Activated B cell treated with CpG ODN at 0.5 μM for 24 hours (primary cell): ENCODE data around the gene MYO15A. TPM values are rescaled to one million over a fixed set of nuclear protein-coding genes. Genes with fewer than 3 reads are reported as not detected.

Experiments
- ATAC-seq: fragments of 200-7000 bp; cut with Tn5 transposase; one replicate; pipeline ENCODE4 v1.10.0; 2021; ENCODE audit warnings: low read depth, mild to moderate bottlenecking, moderate library complexity
- CTCF ChIA-PET: fragments of 350-600 bp; sonication (Branson Sonifier 250); formaldehyde crosslinking; loops from one replicate; lab custom pipeline; 2021; ENCODE audit warnings: antibody characterized with exemption; lab: Charles Lee
- POLR2A ChIA-PET: fragments of 350-600 bp; sonication (Branson Sonifier 250); formaldehyde crosslinking; loops from one replicate; lab custom pipeline; 2021; ENCODE audit warnings: antibody characterized with exemption; lab: Charles Lee
- DNase-seq: peaks from one replicate; pipeline ENCODE4 v3.0.0; 2022
- H3K27ac Mint-ChIP-seq: one replicate; pipeline ENCODE4 v1.8.0; 2020; ENCODE audit warnings: mixed read lengths
- H3K27me3 Mint-ChIP-seq: one replicate; pipeline ENCODE4 v1.8.0; 2021; ENCODE audit warnings: mixed read lengths
- H3K36me3 Mint-ChIP-seq: one replicate; pipeline ENCODE4 v1.8.0; 2021; ENCODE audit warnings: low read depth, mixed read lengths
- H3K4me1 Mint-ChIP-seq: one replicate; pipeline ENCODE4 v1.8.0; 2021; ENCODE audit warnings: mixed read lengths
- H3K4me3 Mint-ChIP-seq: one replicate; pipeline ENCODE4 v1.8.0; 2020; ENCODE audit warnings: mild to moderate bottlenecking, mixed read lengths
- H3K9me3 Mint-ChIP-seq: one replicate; pipeline ENCODE4 v1.8.0; 2020; ENCODE audit warnings: mixed read lengths
- intact Hi-C: fragments of 100-400 bp; cut with micrococcal nuclease; formaldehyde crosslinking; loops from one replicate; pipeline ENCODE4 v1.15.1; 2024
- total RNA-seq: library from RNA; stranded (reverse); gene quantifications from 2 replicates; pipeline ENCODE4 v1.2.3, GENCODE V29; 2022
- TF ChIP-seq, protein P1 (sequence below): fragments of 200-600 bp; IDR thresholded peaks from one replicate; pipeline ENCODE4 v1.8.0; 2022; ENCODE audit warnings: antibody characterized with exemption, mild to moderate bottlenecking

The MYO15A gene
- total RNA-seq, 1 donor from 2014 or later = 1.3 TPM

DNA sequence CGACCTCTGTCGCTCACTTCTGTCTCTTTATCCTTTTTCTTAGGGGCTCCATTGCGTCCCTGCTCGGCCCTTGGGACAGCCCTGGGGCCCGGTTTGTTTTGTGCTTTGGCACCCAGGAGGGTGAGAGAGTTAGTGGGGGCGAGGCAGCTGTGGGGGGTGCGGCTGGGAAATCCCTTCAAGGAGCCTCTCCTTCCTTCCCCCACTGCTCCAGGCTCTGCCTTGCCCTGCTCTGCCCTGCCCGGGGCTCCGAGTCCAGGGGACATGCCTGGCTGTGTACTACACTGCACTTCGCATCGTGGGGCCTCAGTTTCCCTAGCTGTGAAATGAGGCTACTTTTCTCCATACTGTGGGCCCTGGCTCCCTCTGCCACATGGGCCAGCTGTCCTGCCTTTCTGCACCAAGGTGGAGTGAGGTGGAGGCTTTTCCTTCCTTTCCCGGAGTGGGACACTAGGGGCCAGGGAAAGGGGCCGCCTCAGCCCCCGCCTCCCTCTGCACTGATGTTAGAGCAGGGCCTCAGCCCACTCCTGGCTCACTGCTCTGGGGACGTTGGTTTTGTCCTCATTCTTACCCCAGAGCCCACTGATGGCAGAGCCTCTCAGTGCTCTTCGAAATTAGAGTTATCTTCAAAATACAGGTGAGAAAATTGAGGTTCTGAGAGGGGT is 117.9 kb downstream of the MYO15A start:
- TF ChIP-seq, protein P1, sequence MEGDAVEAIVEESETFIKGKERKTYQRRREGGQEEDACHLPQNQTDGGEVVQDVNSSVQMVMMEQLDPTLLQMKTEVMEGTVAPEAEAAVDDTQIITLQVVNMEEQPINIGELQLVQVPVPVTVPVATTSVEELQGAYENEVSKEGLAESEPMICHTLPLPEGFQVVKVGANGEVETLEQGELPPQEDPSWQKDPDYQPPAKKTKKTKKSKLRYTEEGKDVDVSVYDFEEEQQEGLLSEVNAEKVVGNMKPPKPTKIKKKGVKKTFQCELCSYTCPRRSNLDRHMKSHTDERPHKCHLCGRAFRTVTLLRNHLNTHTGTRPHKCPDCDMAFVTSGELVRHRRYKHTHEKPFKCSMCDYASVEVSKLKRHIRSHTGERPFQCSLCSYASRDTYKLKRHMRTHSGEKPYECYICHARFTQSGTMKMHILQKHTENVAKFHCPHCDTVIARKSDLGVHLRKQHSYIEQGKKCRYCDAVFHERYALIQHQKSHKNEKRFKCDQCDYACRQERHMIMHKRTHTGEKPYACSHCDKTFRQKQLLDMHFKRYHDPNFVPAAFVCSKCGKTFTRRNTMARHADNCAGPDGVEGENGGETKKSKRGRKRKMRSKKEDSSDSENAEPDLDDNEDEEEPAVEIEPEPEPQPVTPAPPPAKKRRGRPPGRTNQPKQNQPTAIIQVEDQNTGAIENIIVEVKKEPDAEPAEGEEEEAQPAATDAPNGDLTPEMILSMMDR = no peak
- Mint-ChIP-seq H3K36me3 (peaks cover 4% of the 10 kb centered on the region), H3K27ac (peak overlapping the region; percentile 86), H3K4me3 (peak overlapping the region; percentile 94), H3K4me1 (peaks cover 9% of the 10 kb centered on the region), H3K9me3 (no peaks in the 10 kb centered on the region), H3K27me3 (no peaks in the 10 kb centered on the region)
- CTCF ChIA-PET = no interaction called here
- POLR2A ChIA-PET = interaction anchor here (0.6 kb wide), 1 partner anchor 986 kb away, joined by 7 read pairs; no protein-coding TSS in a partner anchor
- DNase-seq (no peak), ATAC-seq (no peak)
- intact Hi-C loops = loop anchor here (5.0 kb wide), 1 partner anchor 556 kb away; the partner anchor contains the start of gene TVP23B

DNA sequence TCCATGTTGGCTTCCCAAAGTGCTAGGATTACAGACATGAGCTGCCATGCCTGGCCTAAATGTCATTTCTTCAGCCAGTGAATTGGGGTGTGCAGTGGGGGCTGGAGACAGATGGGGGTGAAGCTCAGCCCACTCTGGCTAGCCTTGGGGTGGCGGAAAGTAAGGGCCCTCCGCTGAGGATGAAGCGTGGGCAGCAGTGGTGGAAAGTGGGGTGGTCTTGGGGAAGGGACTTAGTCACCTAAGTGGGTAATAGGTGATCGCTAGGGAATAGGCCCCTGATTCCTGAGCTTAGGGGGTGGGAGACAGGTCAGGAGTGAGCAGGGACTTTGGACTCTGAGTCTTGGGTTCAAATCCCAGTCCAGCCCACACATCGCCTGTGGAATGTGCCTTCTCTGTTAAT is 119.1 kb downstream of the MYO15A start:
- no peak overlapping the region for H3K27ac Mint-ChIP-seq
- H3K27me3 Mint-ChIP-seq = no peaks in the 10 kb centered on the region
- no peak for DNase-seq
- ChIA-PET CTCF (no interaction called here), POLR2A (no interaction called here)
- no peak overlapping the region for H3K4me3 Mint-ChIP-seq
- no peak for ATAC-seq
- H3K36me3 Mint-ChIP-seq = peaks cover 5% of the 10 kb centered on the region
- intact Hi-C loops = loop anchor here (5.0 kb wide), 1 partner anchor 555 kb away; the partner anchor contains the start of gene TVP23B
- peaks cover 9% of the 10 kb centered on the region for H3K4me1 Mint-ChIP-seq
- TF ChIP-seq, protein P1 = no peak
- no peaks in the 10 kb centered on the region for H3K9me3 Mint-ChIP-seq

DNA sequence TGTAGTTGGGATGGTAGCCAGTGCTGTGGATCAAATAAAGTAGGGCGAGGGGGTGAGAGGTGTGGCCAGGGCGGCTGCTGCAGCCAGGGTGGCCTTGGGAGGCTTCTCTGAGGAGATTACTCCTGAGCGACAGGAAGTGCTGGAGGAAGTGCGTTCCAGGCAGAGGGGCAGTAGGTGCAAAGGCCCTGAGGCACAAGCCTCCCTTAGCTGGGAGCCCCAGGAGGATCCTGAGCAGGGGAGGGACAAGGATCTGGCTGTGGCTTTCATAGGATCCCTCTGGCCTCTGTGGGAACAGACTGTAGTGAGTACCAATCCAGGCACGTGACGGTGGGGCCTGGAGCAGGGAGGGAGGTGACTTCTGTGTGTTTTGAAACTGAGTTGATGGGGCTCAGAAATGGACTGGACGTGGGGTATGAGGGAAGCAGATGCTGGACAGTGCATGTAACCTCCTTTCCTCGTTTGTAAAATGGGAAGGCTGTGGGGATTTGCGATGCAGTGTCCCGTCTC is 119.7 kb downstream of the MYO15A start:
- no peak overlapping the region for H3K27ac Mint-ChIP-seq
- CTCF ChIA-PET = no interaction called here
- H3K36me3 Mint-ChIP-seq = peaks cover 5% of the 10 kb centered on the region
- no peak overlapping the region for H3K4me3 Mint-ChIP-seq
- TF ChIP-seq, protein P1 = no peak
- DNase-seq (no peak), ATAC-seq (no peak)
- POLR2A ChIA-PET = no interaction called here
- H3K9me3 Mint-ChIP-seq = no peaks in the 10 kb centered on the region
- intact Hi-C loops = loop anchor here (5.0 kb wide), 1 partner anchor 554 kb away; the partner anchor contains the start of gene TVP23B
- peaks cover 9% of the 10 kb centered on the region for H3K4me1 Mint-ChIP-seq
- no peaks in the 10 kb centered on the region for H3K27me3 Mint-ChIP-seq

DNA sequence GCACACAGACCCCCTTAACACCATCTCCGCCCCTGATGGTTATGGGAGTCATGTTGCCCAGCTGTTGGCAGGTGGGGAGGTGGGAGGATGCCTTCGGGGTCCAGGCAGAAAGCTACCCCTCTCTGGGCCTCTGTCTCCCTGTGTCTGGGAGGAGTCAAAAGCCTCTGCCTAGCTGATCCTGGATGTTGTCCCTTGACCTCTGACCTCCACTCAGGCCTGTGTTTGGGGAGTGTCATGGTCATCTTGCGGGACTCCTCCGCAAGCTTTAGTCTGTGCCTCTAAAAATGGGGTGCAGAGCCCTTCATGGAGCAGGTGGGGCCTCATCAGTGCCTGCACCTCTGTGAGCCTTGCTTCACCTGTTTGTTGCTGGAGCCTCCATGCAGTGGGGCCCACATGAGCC is 120.7 kb downstream of the MYO15A start:
- ATAC-seq = no peak
- no peaks in the 10 kb centered on the region for H3K9me3 Mint-ChIP-seq
- no peak for DNase-seq
- POLR2A ChIA-PET = interaction anchor here (0.6 kb wide), 1 partner anchor 46 kb away, joined by 4 read pairs; no protein-coding TSS in a partner anchor
- no peak overlapping the region for H3K4me3 Mint-ChIP-seq
- intact Hi-C loops = loop anchor here (5.0 kb wide), 1 partner anchor 553 kb away; the partner anchor contains the start of gene TVP23B
- peaks cover 7% of the 10 kb centered on the region for H3K36me3 Mint-ChIP-seq
- TF ChIP-seq, protein P1 = no peak
- peaks cover 9% of the 10 kb centered on the region for H3K4me1 Mint-ChIP-seq
- H3K27ac Mint-ChIP-seq = no peak overlapping the region
- CTCF ChIA-PET = no interaction called here
- H3K27me3 Mint-ChIP-seq = no peaks in the 10 kb centered on the region

Other genes starting within 250 kb of the MYO15A start
- gene TOM1L2, start 136.4 kb upstream of the MYO15A start, total RNA-seq = 15.2 and 18.3 TPM in 2 replicates
- gene DRC3, start 135.9 kb upstream of the MYO15A start, total RNA-seq = not detected in 2 replicates
- gene ATPAF2, start 69.6 kb upstream of the MYO15A start, total RNA-seq = 60.7 and 69.1 TPM in 2 replicates
- 6.8 and 7.3 TPM in 2 replicates for gene GID4, start 69.3 kb upstream of the MYO15A start, total RNA-seq
- 55.7 and 67.1 TPM in 2 replicates for gene DRG2, start 20.8 kb upstream of the MYO15A start, total RNA-seq
- 72.8 and 74.6 TPM in 2 replicates for gene ALKBH5, start 75.1 kb downstream of the MYO15A start, total RNA-seq
- gene LLGL1, start 116.9 kb downstream of the MYO15A start, total RNA-seq = 9.7 and 10.5 TPM in 2 replicates
- gene FLII, start 150.0 kb downstream of the MYO15A start, total RNA-seq = 291 and 301 TPM in 2 replicates
- gene MIEF2, start 151.9 kb downstream of the MYO15A start, total RNA-seq = 5.6 and 8.8 TPM in 2 replicates
- gene TOP3A, start 206.2 kb downstream of the MYO15A start, total RNA-seq = 44.8 and 46.4 TPM in 2 replicates
- 32.5 and 36.9 TPM in 2 replicates for gene SMCR8, start 206.5 kb downstream of the MYO15A start, total RNA-seq